SK-N-SH treated with all-trans-retinoic acid at 6 μM for 48 hours (cell line): ENCODE results near the gene JDP2.

Source experiments
- ATAC-seq: fragments of 200-7000 bp; cut with Tn5 transposase; 3 replicates; pipeline ENCODE4 v1.9.1; 2020; ENCODE audit warnings: mild to moderate bottlenecking, moderate library complexity
- ARNTL ChIP-seq: fragments of 450-650 bp; formaldehyde crosslinking; IDR thresholded peaks from 2 replicates; pipeline ENCODE4 v1.5.0; 2020; ENCODE audit warnings: low read depth, mild to moderate bottlenecking, moderate library complexity, borderline replicate concordance
- BACH2 ChIP-seq: fragments of 250-450 bp; sonication (Bioruptor Pico); IDR thresholded peaks from 2 replicates; pipeline ENCODE4 v1.9.0; 2021; ENCODE audit warnings: mild to moderate bottlenecking, borderline replicate concordance
- CREB5 ChIP-seq: fragments of 250-450 bp; sonication (Bioruptor Pico); IDR thresholded peaks from 2 replicates; pipeline ENCODE4 v1.5.1; 2020; ENCODE audit warnings: low read depth, mild to moderate bottlenecking, moderate library complexity
- CSRNP3 ChIP-seq: fragments of 250-450 bp; sonication (Bioruptor Pico); IDR thresholded peaks from 2 replicates; pipeline ENCODE4 v1.5.1; 2021; ENCODE audit warnings: mild to moderate bottlenecking, moderate library complexity
- GLIS3 ChIP-seq: fragments of 250-450 bp; sonication (Bioruptor Pico); IDR thresholded peaks from 2 replicates; pipeline ENCODE4 v1.5.0; 2020; ENCODE audit warnings: mild to moderate bottlenecking, moderate library complexity
- ISL1 ChIP-seq: fragments of 250-450 bp; sonication (Bioruptor Pico); IDR thresholded peaks from 2 replicates; pipeline ENCODE4 v2.1.2; 2022; ENCODE audit warnings: mild to moderate bottlenecking, moderate library complexity
- PATZ1 ChIP-seq: fragments of 250-450 bp; sonication (Bioruptor Pico); IDR thresholded peaks from 2 replicates; pipeline ENCODE4 v1.8.0; 2020; ENCODE audit warnings: mild to moderate bottlenecking, moderate library complexity, borderline replicate concordance
- PPARA ChIP-seq: fragments of 250-450 bp; sonication (Bioruptor Pico); IDR thresholded peaks from 2 replicates; pipeline ENCODE4 v1.5.0; 2020; ENCODE audit warnings: mild to moderate bottlenecking, borderline replicate concordance
- RARB ChIP-seq: fragments of 250-450 bp; sonication (Bioruptor Pico); IDR thresholded peaks from 2 replicates; pipeline ENCODE4 v1.8.0; 2021; ENCODE audit warnings: mild to moderate bottlenecking, moderate library complexity
- TSHZ2 ChIP-seq: fragments of 250-450 bp; sonication (Bioruptor Pico); IDR thresholded peaks from 2 replicates; pipeline ENCODE4 v1.5.0; 2020; ENCODE audit warnings: mild to moderate bottlenecking, moderate library complexity
- ZC3H10 ChIP-seq: fragments of 250-450 bp; sonication (Bioruptor Pico); IDR thresholded peaks from 2 replicates; pipeline ENCODE4 v1.5.1; 2021; ENCODE audit warnings: mild to moderate bottlenecking, moderate library complexity
- ZFP3 ChIP-seq: fragments of 250-450 bp; sonication (Bioruptor Pico); IDR thresholded peaks from 2 replicates; pipeline ENCODE4 v1.5.0; 2020; ENCODE audit warnings: mild to moderate bottlenecking, moderate library complexity
- ZFP30 ChIP-seq: fragments of 450-650 bp; formaldehyde crosslinking; IDR thresholded peaks from 2 replicates; pipeline ENCODE4 v1.5.0; 2022; ENCODE audit warnings: mild to moderate bottlenecking, moderate library complexity
- ZNF70 ChIP-seq: fragments of 450-650 bp; formaldehyde crosslinking; IDR thresholded peaks from 2 replicates; pipeline ENCODE4 v1.5.0; 2020; ENCODE audit warnings: mild to moderate bottlenecking, moderate library complexity
- ZNF8 ChIP-seq: fragments of 450-650 bp; formaldehyde crosslinking; IDR thresholded peaks from 2 replicates; pipeline ENCODE4 v1.5.0; 2020; ENCODE audit warnings: mild to moderate bottlenecking, moderate library complexity
- TF ChIP-seq, protein P1 (sequence below): fragments of 250-450 bp; sonication (Bioruptor Pico); IDR thresholded peaks from 2 replicates; pipeline ENCODE4 v1.8.0; 2021; ENCODE audit warnings: low read depth, mild to moderate bottlenecking, moderate library complexity, borderline replicate concordance

Gene JDP2

GRCh38 chr14:75426332-75427125 is 1.3 kb upstream of the JDP2 start (continued):
- no peak for TF ChIP-seq CSRNP3 (CRISPR knock-in tag)
- TF ChIP-seq BACH2 (CRISPR knock-in tag): no peak
- TF ChIP-seq ZFP3 (CRISPR knock-in tag): no peak
- TF ChIP-seq ZNF8: no peak
- no peak for TF ChIP-seq RARB

- ATAC-seq: peak; percentile 9
- TF ChIP-seq ZNF70 (CRISPR knock-in tag): no peak
- no peak for TF ChIP-seq PATZ1 (CRISPR knock-in tag)
- no peak for TF ChIP-seq ZC3H10 (CRISPR knock-in tag)
- no peak for TF ChIP-seq ISL1 (CRISPR knock-in tag)
- TF ChIP-seq ARNTL: no peak
- no peak for TF ChIP-seq CSRNP3 (CRISPR knock-in tag)
- TF ChIP-seq RARB: no peak
- TF ChIP-seq GLIS3 (CRISPR knock-in tag): no peak
- TF ChIP-seq PPARA (CRISPR knock-in tag): no peak
- TF ChIP-seq ZFP30 (CRISPR knock-in tag): no peak
Measured at GRCh38 chr14:75427126-75427481, 718 bp upstream of the JDP2 start.

GRCh38 chr14:75428230-75429104 is 645 bp downstream of the JDP2 start:
- TF ChIP-seq TSHZ2 (CRISPR knock-in tag) (0 out of 2 replicates have a peak, but pooled peaks have one; percentile 23), ISL1 (CRISPR knock-in tag) (no peak)
- ATAC-seq: peak; percentile 55

- TF ChIP-seq RARB (no peak), CREB5 (CRISPR knock-in tag) (no peak)
- TF ChIP-seq, protein P1, sequence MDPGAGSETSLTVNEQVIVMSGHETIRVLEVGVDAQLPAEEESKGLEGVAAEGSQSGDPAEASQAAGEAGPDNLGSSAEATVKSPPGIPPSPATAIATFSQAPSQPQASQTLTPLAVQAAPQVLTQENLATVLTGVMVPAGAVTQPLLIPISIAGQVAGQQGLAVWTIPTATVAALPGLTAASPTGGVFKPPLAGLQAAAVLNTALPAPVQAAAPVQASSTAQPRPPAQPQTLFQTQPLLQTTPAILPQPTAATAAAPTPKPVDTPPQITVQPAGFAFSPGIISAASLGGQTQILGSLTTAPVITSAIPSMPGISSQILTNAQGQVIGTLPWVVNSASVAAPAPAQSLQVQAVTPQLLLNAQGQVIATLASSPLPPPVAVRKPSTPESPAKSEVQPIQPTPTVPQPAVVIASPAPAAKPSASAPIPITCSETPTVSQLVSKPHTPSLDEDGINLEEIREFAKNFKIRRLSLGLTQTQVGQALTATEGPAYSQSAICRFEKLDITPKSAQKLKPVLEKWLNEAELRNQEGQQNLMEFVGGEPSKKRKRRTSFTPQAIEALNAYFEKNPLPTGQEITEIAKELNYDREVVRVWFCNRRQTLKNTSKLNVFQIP (CRISPR knock-in tag): no peak
- ATAC-seq: no peak
Measured at GRCh38 chr14:75429562-75429961, 1.7 kb downstream of the JDP2 start.
